ENCODE results near the gene STAM2.

DNA sequence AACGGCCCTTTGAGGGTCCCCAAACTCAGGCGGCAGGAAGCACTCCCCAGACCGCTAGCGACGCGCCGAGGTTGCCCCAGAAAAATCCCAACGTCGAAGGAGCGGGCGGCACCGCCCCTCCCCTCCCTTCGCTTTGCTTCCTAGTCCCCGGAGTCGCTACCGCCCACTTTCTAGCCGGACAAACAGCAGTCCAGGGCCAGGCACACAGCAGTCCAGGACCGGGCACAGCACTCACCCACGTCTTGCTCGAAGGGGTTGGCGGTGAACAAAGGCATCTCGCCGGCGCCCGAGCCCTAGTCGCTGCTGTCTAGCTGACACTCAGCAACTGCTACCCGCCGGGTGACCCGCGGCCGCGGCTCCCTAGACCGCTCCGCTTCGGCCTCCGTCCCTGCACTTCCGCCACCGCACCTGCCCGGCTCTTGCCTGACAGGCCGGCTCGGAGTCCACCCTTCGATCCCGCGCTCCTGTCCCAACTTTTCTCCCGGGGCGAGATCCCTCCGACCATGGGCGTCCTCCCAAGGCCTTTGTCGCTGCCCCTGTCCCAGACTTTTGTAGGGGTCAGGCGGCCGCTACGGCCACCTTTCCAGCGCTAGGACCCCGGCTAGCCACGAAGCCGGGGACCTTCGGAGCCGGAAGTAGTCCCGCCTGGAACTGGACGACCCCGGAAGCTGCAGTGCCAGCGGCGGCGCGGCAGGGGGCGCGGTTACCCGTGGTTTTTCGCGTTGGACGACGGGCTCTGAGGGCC is at the start of gene STAM2:
- peak; percentile 78 to 88 for TF ChIP-seq POLR2A (IDR thresholded peaks at IDR 0.05)
- TF ChIP-seq, protein P1, sequence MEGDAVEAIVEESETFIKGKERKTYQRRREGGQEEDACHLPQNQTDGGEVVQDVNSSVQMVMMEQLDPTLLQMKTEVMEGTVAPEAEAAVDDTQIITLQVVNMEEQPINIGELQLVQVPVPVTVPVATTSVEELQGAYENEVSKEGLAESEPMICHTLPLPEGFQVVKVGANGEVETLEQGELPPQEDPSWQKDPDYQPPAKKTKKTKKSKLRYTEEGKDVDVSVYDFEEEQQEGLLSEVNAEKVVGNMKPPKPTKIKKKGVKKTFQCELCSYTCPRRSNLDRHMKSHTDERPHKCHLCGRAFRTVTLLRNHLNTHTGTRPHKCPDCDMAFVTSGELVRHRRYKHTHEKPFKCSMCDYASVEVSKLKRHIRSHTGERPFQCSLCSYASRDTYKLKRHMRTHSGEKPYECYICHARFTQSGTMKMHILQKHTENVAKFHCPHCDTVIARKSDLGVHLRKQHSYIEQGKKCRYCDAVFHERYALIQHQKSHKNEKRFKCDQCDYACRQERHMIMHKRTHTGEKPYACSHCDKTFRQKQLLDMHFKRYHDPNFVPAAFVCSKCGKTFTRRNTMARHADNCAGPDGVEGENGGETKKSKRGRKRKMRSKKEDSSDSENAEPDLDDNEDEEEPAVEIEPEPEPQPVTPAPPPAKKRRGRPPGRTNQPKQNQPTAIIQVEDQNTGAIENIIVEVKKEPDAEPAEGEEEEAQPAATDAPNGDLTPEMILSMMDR (IDR thresholded peaks at IDR 0.05): peak; percentile 86 to 97 (median 94)

All from adrenal gland (tissue), 5 donors.